ENCODE results near the gene ANKRD33B. TPM values are rescaled to one million over a fixed set of nuclear protein-coding genes. Genes with fewer than 3 reads are reported as not detected.

ANKRD33B gene
- total and polyA plus RNA-seq, 7 donors = 1.4 to 32.7 (median 7.8) TPM

DNA sequence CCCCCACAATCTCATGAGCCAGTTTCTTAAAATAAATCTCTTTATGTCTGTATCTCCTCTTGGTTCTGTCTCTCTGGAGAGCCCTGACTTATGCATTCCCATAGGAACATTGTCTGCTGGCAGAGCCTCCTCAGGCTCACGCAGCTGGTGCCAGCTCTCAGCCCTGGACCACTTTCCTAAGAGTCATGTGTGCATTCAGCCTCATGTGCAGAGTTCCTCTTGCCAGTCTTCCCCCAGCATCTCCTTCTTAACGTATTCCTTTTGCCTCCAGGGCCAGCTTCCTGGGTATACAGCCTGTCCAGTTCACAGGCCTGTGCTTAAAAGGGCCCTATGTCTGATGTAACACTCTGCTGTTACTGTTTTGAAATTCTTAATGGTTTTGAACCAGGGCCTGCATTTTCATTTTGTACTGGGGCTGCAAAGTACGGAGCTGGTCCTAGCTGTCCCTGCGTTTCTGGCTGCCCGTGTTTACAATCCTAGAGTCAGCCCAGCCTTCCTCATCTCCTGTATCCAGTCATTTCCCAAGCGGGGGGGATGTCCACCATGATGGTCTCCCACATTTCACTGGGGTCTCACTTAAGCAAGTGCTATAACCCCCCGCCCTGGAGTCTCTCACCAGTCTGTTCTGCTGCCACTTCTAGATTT is 18.1 kb downstream of the ANKRD33B start:
- Histone ChIP-seq H3K36me3 (ENCODE audit: insufficient read depth in 1 of 2, low read depth in 1 of 2) (no peaks in the 10 kb centered on the region), H3K27me3 (ENCODE audit: insufficient read depth in 3 of 3, low read length in 2 of 3) (no peaks in the 10 kb centered on the region), H3K9me3 (no peaks in the 10 kb centered on the region), H3K4me3 (no peak overlapping the region), H3K4me1 (peaks cover 18% of the 10 kb centered on the region), H3K27ac (peak overlapping the region; percentile 51)
- 57 to 63% (median 60%) methylated on average over 7 of the region's 7 CpGs for WGBS, 3 donors
- ATAC-seq (peak in 1 of 4 donors; percentile 21), DNase-seq (no peak)
- intact Hi-C loops (cut with DNase I) = no loop called here
- TF ChIP-seq, protein P1, sequence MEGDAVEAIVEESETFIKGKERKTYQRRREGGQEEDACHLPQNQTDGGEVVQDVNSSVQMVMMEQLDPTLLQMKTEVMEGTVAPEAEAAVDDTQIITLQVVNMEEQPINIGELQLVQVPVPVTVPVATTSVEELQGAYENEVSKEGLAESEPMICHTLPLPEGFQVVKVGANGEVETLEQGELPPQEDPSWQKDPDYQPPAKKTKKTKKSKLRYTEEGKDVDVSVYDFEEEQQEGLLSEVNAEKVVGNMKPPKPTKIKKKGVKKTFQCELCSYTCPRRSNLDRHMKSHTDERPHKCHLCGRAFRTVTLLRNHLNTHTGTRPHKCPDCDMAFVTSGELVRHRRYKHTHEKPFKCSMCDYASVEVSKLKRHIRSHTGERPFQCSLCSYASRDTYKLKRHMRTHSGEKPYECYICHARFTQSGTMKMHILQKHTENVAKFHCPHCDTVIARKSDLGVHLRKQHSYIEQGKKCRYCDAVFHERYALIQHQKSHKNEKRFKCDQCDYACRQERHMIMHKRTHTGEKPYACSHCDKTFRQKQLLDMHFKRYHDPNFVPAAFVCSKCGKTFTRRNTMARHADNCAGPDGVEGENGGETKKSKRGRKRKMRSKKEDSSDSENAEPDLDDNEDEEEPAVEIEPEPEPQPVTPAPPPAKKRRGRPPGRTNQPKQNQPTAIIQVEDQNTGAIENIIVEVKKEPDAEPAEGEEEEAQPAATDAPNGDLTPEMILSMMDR (IDR thresholded peaks at IDR 0.05) = no peak

DNA sequence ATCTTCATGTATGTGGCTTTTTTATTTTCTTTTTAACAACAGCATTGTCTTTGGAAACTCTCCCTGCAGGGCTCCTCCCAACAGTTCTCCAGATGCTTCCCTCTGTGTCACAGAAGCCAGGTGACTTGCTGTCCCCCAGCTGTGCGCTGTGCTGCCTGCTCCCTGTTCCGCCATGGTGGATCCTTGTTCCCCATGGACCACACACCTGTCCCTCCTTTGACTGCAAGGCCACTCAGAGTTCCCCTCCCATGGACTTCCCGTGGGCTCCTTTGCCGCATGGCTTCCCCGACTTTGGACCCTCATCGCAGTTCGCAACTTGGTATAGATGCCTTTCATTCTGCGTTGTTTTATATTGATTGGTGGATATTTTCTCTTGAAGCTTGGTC is 18.6 kb downstream of the ANKRD33B start:
- H3K27me3 ChIP-seq (ENCODE audit: insufficient read depth in 3 of 3, low read length in 2 of 3) = no peaks in the 10 kb centered on the region
- no peak for ATAC-seq
- peaks cover 14% of the 10 kb centered on the region for H3K4me1 ChIP-seq
- no peak overlapping the region for H3K27ac ChIP-seq
- no peaks in the 10 kb centered on the region for H3K9me3 ChIP-seq
- DNase-seq = no peak
- 97% methylated on average over 8 of the region's 8 CpGs for WGBS, 3 donors
- TF ChIP-seq, protein P1 (IDR thresholded peaks at IDR 0.05) = no peak
- H3K36me3 ChIP-seq (ENCODE audit: insufficient read depth in 1 of 2, low read depth in 1 of 2) = no peaks in the 10 kb centered on the region
- no peak overlapping the region for H3K4me3 ChIP-seq
- intact Hi-C loops (cut with DNase I) = no loop called here

DNA sequence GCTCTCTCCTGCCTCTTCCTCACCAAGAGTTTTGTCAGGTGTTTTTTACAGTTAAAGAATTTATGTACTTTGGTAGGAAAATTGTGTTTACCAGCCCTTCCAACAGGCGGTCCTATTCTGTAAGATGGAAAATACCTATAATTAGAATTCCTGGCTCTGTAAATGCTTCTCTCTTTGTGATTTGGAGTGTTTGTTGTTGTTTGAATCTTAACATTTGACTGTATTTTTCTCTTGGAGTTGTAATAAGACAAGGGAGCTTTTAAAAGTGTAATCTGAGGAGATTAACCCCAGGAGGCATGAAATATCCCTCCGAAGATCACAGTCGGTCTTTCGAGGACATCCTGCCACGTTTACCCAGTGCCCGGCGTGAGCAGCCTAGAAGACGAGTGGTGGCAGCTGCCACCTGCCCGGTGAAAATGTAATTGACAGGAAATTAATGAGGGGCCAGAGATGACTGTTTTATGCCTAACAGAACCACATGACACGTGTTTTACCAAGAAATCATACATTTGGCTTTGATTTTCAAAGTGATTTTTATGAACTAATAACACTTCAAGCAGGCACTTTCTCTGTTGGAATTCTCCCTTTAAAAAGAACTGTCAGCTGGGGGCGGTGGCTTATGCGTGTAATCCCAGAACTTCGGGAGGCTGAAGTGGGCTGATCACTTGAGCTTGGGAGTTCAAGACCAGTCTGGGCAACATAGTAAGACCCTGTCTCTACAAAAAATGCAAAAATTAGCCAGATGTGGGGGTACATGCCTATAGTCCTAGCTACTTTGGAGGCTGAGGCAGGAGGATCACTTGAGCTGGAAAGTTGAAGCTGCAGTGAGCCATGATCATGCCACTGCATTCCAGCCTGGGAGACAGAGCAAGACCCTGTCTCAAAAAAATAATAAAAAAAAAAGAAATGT is 20.0 kb downstream of the ANKRD33B start:
- WGBS, 3 donors = 10 to 14% (median 10%) methylated on average over 13 of the region's 13 CpGs
- ATAC-seq (peak; percentile 64 to 78 (median 68)), DNase-seq (no peak)
- no peaks in the 10 kb centered on the region for H3K9me3 ChIP-seq
- peak overlapping the region; percentile 13 for H3K4me3 ChIP-seq
- peak overlapping the region; percentile 58 for H3K27ac ChIP-seq
- TF ChIP-seq, protein P1 (IDR thresholded peaks at IDR 0.05) = no peak
- no peaks in the 10 kb centered on the region for H3K36me3 ChIP-seq (ENCODE audit: insufficient read depth in 1 of 2, low read depth in 1 of 2)
- intact Hi-C loops (cut with DNase I) = no loop called here
- no peaks in the 10 kb centered on the region for H3K27me3 ChIP-seq (ENCODE audit: insufficient read depth in 3 of 3, low read length in 2 of 3)
- peaks cover 8% of the 10 kb centered on the region for H3K4me1 ChIP-seq

DNA sequence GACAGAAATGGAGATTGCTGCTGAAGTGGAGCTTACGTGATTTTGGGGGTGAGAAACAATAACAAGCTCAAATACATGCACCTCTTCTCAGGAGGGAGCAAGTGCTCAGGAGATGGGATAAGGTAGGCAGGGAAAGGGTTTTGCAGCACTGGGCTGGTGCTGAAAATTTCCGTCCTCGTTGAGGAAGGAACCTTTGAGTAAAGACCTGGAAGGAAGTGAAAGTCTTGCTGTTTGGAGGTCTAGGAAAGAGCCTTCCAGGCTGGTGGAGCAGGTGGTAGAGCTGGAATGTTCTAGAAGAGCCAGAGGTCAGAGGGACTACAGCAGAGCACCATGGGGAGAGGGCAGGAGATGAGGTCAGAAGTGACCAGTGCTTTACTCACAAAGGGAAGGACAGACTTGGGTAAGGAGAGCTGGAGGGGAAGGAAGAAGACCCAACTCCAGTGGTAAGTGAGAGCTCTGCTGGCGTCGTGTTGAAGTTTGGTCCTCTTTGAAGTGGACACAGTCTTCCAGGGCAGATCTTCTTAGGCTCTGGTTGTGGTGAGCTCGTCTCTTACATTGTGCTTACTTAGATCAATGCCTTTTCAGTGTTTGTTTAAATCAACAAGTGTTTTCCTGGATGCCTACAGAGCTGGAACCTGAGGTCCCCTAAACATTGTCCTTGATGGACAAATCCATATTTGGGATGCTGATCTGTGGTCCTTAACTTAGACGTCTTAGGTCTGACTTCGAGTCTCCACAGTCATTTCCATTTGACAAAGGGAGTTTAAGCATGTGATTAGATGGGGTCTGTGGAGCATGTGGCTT is 21.0 kb downstream of the ANKRD33B start:
- Histone ChIP-seq H3K27me3 (ENCODE audit: insufficient read depth in 3 of 3, low read length in 2 of 3) (no peaks in the 10 kb centered on the region), H3K36me3 (ENCODE audit: insufficient read depth in 1 of 2, low read depth in 1 of 2) (no peaks in the 10 kb centered on the region), H3K27ac (no peak overlapping the region), H3K4me1 (peaks cover 8% of the 10 kb centered on the region), H3K4me3 (no peak overlapping the region), H3K9me3 (no peaks in the 10 kb centered on the region)
- intact Hi-C loops (cut with DNase I) = no loop called here
- 71 to 87% (median 78%) methylated on average over 8 of the region's 8 CpGs for WGBS, 3 donors
- ATAC-seq (no peak), DNase-seq (no peak)
- TF ChIP-seq, protein P1 (IDR thresholded peaks at IDR 0.05) = no peak

Measured in psoas muscle (tissue), 8 donors.